Epidermal melanocyte (primary cell): ENCODE results near the gene NMNAT3.

ENCODE experiments used
- DNase-seq: peaks from one replicate; pipeline ENCODE4 v3.0.0; 2011; ENCODE audit warnings: low spot score; ENCODE audit not compliant: insufficient read length

Gene NMNAT3

GRCh38 chr3:139677388-139678155, at the start of gene NMNAT3:
TSS of gene NMNAT3 (minus strand) at chr3:139677972. CDS start at chr3:139627724, 50,248 bp downstream.
- no peak for DNase-seq

- no peak for DNase-seq
These were observed 43.6 kb upstream of the NMNAT3 start for GRCh38 chr3:139721370-139721769.

- no peak for DNase-seq
These were observed 40.6 kb upstream of the NMNAT3 start for GRCh38 chr3:139718415-139718814.

- no peak for DNase-seq
These were observed 39.2 kb upstream of the NMNAT3 start for GRCh38 chr3:139716908-139717485.

- DNase-seq = no peak
These were observed 38.1 kb upstream of the NMNAT3 start for GRCh38 chr3:139715743-139716360.

- DNase-seq = no peak
These were observed 37.4 kb upstream of the NMNAT3 start for GRCh38 chr3:139715166-139715565.

GRCh38 chr3:139710212-139710611, 32.4 kb upstream of the NMNAT3 start:
- DNase-seq = no peak

- no peak for DNase-seq
These were observed 27.9 kb upstream of the NMNAT3 start for GRCh38 chr3:139705631-139706030.

- no peak for DNase-seq
These were observed 18.5 kb upstream of the NMNAT3 start for GRCh38 chr3:139696314-139696604.

- no peak for DNase-seq
These were observed 17.9 kb upstream of the NMNAT3 start for GRCh38 chr3:139695426-139696313.

- no peak for DNase-seq
These were observed 17.2 kb upstream of the NMNAT3 start for GRCh38 chr3:139695007-139695406.

GRCh38 chr3:139694542-139694941, 16.8 kb upstream of the NMNAT3 start:
- no peak for DNase-seq

GRCh38 chr3:139691619-139692018, 13.8 kb upstream of the NMNAT3 start:
- no peak for DNase-seq

GRCh38 chr3:139689708-139690228, 12.0 kb upstream of the NMNAT3 start:
- DNase-seq = no peak

GRCh38 chr3:139689122-139689521, 11.3 kb upstream of the NMNAT3 start:
- no peak for DNase-seq

GRCh38 chr3:139687431-139687830, 9.7 kb upstream of the NMNAT3 start:
- no peak for DNase-seq

GRCh38 chr3:139686624-139687023, 8.9 kb upstream of the NMNAT3 start:
- no peak for DNase-seq

GRCh38 chr3:139686206-139686605, 8.4 kb upstream of the NMNAT3 start:
- no peak for DNase-seq

- DNase-seq = no peak
These were observed 1.5 kb upstream of the NMNAT3 start for GRCh38 chr3:139679220-139679775.

- DNase-seq = no peak
These were observed 962 bp downstream of the NMNAT3 start for GRCh38 chr3:139676632-139677387.

GRCh38 chr3:139676108-139676507, 1.7 kb downstream of the NMNAT3 start:
- no peak for DNase-seq
